ENCODE data around the gene CD207. TPM values are rescaled to one million over a fixed set of nuclear protein-coding genes. Genes with fewer than 3 reads are reported as not detected.

CD207 gene
- total and polyA plus RNA-seq, 2 of the 8 experiments (the other 6 are each of a cell fraction or from before 2014, with no cell fraction given) = not detected

DNA sequence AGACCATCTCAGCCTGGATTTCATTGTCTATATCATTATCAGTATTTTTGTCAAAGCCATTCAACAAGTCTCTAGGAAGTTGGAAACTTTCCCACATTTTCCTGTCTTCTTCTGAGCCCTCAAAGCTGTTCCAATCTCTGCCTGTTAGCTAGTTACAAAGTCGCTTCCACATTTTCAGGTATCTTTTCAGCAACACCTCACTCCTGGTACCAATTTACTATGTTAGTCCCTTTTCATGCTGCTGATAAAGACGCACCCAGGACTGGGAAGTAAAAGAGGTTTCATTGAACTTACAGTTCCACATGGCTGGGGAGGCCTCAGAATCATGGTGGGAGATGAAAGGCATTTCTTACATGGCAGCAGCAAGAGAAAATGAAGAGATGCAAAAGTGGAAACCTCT is 35.9 kb downstream of the CD207 start (continued):
- TF ChIP-seq, protein P1, sequence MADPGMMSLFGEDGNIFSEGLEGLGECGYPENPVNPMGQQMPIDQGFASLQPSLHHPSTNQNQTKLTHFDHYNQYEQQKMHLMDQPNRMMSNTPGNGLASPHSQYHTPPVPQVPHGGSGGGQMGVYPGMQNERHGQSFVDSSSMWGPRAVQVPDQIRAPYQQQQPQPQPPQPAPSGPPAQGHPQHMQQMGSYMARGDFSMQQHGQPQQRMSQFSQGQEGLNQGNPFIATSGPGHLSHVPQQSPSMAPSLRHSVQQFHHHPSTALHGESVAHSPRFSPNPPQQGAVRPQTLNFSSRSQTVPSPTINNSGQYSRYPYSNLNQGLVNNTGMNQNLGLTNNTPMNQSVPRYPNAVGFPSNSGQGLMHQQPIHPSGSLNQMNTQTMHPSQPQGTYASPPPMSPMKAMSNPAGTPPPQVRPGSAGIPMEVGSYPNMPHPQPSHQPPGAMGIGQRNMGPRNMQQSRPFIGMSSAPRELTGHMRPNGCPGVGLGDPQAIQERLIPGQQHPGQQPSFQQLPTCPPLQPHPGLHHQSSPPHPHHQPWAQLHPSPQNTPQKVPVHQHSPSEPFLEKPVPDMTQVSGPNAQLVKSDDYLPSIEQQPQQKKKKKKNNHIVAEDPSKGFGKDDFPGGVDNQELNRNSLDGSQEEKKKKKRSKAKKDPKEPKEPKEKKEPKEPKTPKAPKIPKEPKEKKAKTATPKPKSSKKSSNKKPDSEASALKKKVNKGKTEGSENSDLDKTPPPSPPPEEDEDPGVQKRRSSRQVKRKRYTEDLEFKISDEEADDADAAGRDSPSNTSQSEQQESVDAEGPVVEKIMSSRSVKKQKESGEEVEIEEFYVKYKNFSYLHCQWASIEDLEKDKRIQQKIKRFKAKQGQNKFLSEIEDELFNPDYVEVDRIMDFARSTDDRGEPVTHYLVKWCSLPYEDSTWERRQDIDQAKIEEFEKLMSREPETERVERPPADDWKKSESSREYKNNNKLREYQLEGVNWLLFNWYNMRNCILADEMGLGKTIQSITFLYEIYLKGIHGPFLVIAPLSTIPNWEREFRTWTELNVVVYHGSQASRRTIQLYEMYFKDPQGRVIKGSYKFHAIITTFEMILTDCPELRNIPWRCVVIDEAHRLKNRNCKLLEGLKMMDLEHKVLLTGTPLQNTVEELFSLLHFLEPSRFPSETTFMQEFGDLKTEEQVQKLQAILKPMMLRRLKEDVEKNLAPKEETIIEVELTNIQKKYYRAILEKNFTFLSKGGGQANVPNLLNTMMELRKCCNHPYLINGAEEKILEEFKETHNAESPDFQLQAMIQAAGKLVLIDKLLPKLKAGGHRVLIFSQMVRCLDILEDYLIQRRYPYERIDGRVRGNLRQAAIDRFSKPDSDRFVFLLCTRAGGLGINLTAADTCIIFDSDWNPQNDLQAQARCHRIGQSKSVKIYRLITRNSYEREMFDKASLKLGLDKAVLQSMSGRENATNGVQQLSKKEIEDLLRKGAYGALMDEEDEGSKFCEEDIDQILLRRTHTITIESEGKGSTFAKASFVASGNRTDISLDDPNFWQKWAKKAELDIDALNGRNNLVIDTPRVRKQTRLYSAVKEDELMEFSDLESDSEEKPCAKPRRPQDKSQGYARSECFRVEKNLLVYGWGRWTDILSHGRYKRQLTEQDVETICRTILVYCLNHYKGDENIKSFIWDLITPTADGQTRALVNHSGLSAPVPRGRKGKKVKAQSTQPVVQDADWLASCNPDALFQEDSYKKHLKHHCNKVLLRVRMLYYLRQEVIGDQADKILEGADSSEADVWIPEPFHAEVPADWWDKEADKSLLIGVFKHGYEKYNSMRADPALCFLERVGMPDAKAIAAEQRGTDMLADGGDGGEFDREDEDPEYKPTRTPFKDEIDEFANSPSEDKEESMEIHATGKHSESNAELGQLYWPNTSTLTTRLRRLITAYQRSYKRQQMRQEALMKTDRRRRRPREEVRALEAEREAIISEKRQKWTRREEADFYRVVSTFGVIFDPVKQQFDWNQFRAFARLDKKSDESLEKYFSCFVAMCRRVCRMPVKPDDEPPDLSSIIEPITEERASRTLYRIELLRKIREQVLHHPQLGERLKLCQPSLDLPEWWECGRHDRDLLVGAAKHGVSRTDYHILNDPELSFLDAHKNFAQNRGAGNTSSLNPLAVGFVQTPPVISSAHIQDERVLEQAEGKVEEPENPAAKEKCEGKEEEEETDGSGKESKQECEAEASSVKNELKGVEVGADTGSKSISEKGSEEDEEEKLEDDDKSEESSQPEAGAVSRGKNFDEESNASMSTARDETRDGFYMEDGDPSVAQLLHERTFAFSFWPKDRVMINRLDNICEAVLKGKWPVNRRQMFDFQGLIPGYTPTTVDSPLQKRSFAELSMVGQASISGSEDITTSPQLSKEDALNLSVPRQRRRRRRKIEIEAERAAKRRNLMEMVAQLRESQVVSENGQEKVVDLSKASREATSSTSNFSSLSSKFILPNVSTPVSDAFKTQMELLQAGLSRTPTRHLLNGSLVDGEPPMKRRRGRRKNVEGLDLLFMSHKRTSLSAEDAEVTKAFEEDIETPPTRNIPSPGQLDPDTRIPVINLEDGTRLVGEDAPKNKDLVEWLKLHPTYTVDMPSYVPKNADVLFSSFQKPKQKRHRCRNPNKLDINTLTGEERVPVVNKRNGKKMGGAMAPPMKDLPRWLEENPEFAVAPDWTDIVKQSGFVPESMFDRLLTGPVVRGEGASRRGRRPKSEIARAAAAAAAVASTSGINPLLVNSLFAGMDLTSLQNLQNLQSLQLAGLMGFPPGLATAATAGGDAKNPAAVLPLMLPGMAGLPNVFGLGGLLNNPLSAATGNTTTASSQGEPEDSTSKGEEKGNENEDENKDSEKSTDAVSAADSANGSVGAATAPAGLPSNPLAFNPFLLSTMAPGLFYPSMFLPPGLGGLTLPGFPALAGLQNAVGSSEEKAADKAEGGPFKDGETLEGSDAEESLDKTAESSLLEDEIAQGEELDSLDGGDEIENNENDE (IDR thresholded peaks at IDR 0.05; ENCODE audit: insufficient replicate concordance, low read length) = no peak
- no peak for TF ChIP-seq PHF8 (conservative IDR thresholded peaks at IDR 0.05; ENCODE audit: low read depth, low read length)
- TF ChIP-seq SIN3A (conservative IDR thresholded peaks at IDR 0.05 in 1 of 2, IDR thresholded peaks at IDR 0.05 in 1 of 2; ENCODE audit: low read depth in 1 of 2, low read length in 2 of 2) = no peak
- TF ChIP-seq EGR1 (IDR thresholded peaks at IDR 0.05; ENCODE audit: borderline replicate concordance, low read depth, low read length) = no peak
- TF ChIP-seq, protein P2, sequence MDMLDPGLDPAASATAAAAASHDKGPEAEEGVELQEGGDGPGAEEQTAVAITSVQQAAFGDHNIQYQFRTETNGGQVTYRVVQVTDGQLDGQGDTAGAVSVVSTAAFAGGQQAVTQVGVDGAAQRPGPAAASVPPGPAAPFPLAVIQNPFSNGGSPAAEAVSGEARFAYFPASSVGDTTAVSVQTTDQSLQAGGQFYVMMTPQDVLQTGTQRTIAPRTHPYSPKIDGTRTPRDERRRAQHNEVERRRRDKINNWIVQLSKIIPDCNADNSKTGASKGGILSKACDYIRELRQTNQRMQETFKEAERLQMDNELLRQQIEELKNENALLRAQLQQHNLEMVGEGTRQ (IDR thresholded peaks at IDR 0.05; ENCODE audit: low read length) = no peak
- no peak for TF ChIP-seq BRCA1 (IDR thresholded peaks at IDR 0.05; ENCODE audit: low read depth, low read length)
- TF ChIP-seq CBX5 (IDR thresholded peaks at IDR 0.05; ENCODE audit: low read depth, low read length) = no peak
- no peak for TF ChIP-seq GABPA (IDR thresholded peaks at IDR 0.05; ENCODE audit: borderline replicate concordance, insufficient read depth, low read length)
- TF ChIP-seq SRF (IDR thresholded peaks at IDR 0.05; ENCODE audit: low read depth, low read length) = no peak
- TF ChIP-seq GTF2F1 (IDR thresholded peaks at IDR 0.05; ENCODE audit: borderline replicate concordance, low read depth, low read length) = no peak
- no peak for TF ChIP-seq TCF12 (IDR thresholded peaks at IDR 0.05; ENCODE audit: low read depth, low read length)

Data from H1 (cell line).